ENCODE results near the gene GFOD1. TPM values are rescaled to one million over a fixed set of nuclear protein-coding genes. Genes with fewer than 3 reads are reported as not detected.

The GFOD1 gene
- total and polyA plus RNA-seq, 2 of the 4 experiments (the other 2 are of a cell fraction) = 1.8 to 3.4 TPM

DNA sequence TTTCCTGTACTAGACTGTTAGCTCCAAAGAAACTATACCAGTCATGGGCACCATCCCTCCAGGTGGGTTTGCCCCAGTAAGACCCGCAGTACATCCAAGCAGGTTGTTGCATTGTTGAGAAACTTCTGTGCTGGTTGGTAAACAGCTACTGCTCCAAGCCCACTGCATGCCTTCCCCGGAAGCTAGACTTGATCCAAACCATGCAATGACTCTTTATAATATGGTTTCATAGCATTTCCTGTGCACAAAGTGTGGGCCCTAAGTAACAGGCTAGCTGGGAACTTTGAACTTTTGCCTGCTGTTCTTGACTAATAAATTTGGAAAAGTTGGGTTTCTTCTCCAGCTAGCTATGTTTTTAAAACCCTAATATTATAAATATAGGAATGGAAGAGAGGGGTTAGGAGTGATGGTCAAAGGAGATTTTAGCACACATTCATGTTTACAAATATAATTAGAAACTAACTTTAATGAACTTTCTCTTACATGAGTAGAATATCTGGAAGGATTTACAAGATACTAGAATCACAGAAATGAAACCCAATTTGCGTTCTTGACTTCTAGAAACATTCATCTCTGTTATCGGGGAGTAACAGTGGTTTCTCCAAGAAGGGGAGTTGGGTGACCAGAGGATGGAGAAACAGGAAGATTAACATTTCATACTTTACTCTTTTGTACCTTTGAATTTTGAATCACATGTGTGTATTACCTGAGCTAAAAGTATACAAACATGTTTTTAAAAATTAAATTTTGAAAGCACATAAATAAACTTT lies 51.7 kb downstream of the GFOD1 start:
- Histone ChIP-seq H3K4me3 (ENCODE audit: insufficient read depth, low read depth, low read length) (no peak overlapping the region), H2AK5ac (ENCODE audit: low read depth, low read length) (no peak overlapping the region), H3K14ac (replicated peaks; ENCODE audit: low read depth, low read length) (no peak overlapping the region), H2BK5ac (ENCODE audit: low read depth, low read length, poor library complexity, severe bottlenecking) (no peak overlapping the region), H2AFZ (replicated peaks; ENCODE audit: low read length, poor library complexity) (no peak overlapping the region), H3K27ac (ENCODE audit: insufficient read depth, low read length) (no peak overlapping the region), H4K91ac (ENCODE audit: insufficient read depth, low read depth, low read length) (no peak overlapping the region), H3K4me2 (ENCODE audit: low read depth, low read length) (no peak overlapping the region), H3K9ac (ENCODE audit: low read depth, low read length) (no peak overlapping the region), H3K9me1 (ENCODE audit: insufficient read depth, low read length) (peaks cover 5% of the 10 kb centered on the region), H3K79me1 (ENCODE audit: low read depth in 1 of 2, low read length in 2 of 2) (peaks cover 5 to 21% of the 10 kb centered on the region in 2 experiments; a peak in 2 of 4 replicates), H4K8ac (ENCODE audit: low read depth in 2 of 2, low read length in 2 of 2) (no peak overlapping the region), H3K36me3 (ENCODE audit: control insufficient read depth, insufficient read depth, low read length) (no peaks in the 10 kb centered on the region), H3K27me3 (ENCODE audit: control insufficient read depth, insufficient read depth, low read length) (no peaks in the 10 kb centered on the region), H2BK120ac (ENCODE audit: low read depth, low read length) (no peak overlapping the region), H3K9me3 (ENCODE audit: control insufficient read depth, insufficient read depth, low read length) (no peaks in the 10 kb centered on the region), H2AK9ac (replicated peaks; ENCODE audit: low read depth, low read length, poor library complexity) (no peak overlapping the region), H2BK20ac (ENCODE audit: low read depth, low read length) (no peak overlapping the region), H3K4me1 (ENCODE audit: control insufficient read depth, insufficient read depth, low read length) (peaks cover 2% of the 10 kb centered on the region), H4K20me1 (ENCODE audit: insufficient read depth, low read length) (no peaks in the 10 kb centered on the region), H3K56ac (ENCODE audit: extremely low read depth, insufficient read depth, low read length) (no peak overlapping the region), H2BK15ac (ENCODE audit: low read depth, low read length) (no peak overlapping the region), H3K23ac (ENCODE audit: low read depth, low read length) (no peak overlapping the region), H3K4ac (ENCODE audit: low read depth, low read length) (no peak overlapping the region), H4K5ac (ENCODE audit: low read depth, low read length) (no peak overlapping the region), H3K18ac (ENCODE audit: low read depth, low read length) (no peak overlapping the region)
- in situ Hi-C loops (cut with MboI; ENCODE audit: low sequenced_read_pairs) (no loop called here), intact Hi-C loops (cut with micrococcal nuclease) (no loop called here), dilution Hi-C loops (cut with HindIII; ENCODE audit: low sequenced_read_pairs, unreplicated experiment) (no loop called here)
- ChIA-PET POLR2A (ENCODE audit: unreplicated experiment) (no interaction called here), CTCF (interaction anchor here (0.6 kb wide), 1 partner anchor 18 kb away, joined by 3 read pairs; no protein-coding TSS in a partner anchor)
- no CpG with 5 or more reads among the region's 4 CpGs for WGBS, 2 experiments (ENCODE audit: extremely low coverage in 2 of 2, insufficient read length in 1 of 2)
- BruUV-seq (replicated peaks) = no TSS peak
- TF ChIP-seq CEBPB (IDR thresholded peaks at IDR 0.05; ENCODE audit: low read depth, low read length) = no peak
- TF ChIP-seq POLR2A (IDR thresholded peaks at IDR 0.05; ENCODE audit: low read depth, low read length) = no peak
- no peak for TF ChIP-seq SMC3 (IDR thresholded peaks at IDR 0.05; ENCODE audit: low read depth, low read length)
- TF ChIP-seq USF2 (IDR thresholded peaks at IDR 0.05; ENCODE audit: low read depth, low read length) = no peak
- no peak for TF ChIP-seq RCOR1 (IDR thresholded peaks at IDR 0.05; ENCODE audit: insufficient replicate concordance, low read length)
- no peak for TF ChIP-seq BHLHE40 (IDR thresholded peaks at IDR 0.05; ENCODE audit: low read depth, low read length)
- no peak for TF ChIP-seq MXI1 (IDR thresholded peaks at IDR 0.05; ENCODE audit: borderline replicate concordance, low read depth, low read length)
- no peak for TF ChIP-seq RFX5 (IDR thresholded peaks at IDR 0.05; ENCODE audit: low read depth, low read length)
- no peak for TF ChIP-seq MAZ (IDR thresholded peaks at IDR 0.05; ENCODE audit: borderline replicate concordance, low read depth, low read length)
- TF ChIP-seq, protein P1, sequence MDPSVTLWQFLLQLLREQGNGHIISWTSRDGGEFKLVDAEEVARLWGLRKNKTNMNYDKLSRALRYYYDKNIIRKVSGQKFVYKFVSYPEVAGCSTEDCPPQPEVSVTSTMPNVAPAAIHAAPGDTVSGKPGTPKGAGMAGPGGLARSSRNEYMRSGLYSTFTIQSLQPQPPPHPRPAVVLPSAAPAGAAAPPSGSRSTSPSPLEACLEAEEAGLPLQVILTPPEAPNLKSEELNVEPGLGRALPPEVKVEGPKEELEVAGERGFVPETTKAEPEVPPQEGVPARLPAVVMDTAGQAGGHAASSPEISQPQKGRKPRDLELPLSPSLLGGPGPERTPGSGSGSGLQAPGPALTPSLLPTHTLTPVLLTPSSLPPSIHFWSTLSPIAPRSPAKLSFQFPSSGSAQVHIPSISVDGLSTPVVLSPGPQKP (IDR thresholded peaks at IDR 0.05; ENCODE audit: borderline replicate concordance, low read depth, low read length) = no peak
- no peak for TF ChIP-seq RAD21 (IDR thresholded peaks at IDR 0.05; ENCODE audit: low read length)
- no peak for TF ChIP-seq NFE2L2 (IDR thresholded peaks at IDR 0.05; ENCODE audit: low read depth, low read length)
- DNase-seq (no peak), ATAC-seq (ENCODE audit: low read depth) (no peak)
